ENCODE data around the gene TMC7. TPM values are rescaled to one million over a fixed set of nuclear protein-coding genes. Genes with fewer than 3 reads are reported as not detected.

The TMC7 gene
- total and polyA plus RNA-seq, 2 of the 8 experiments (the other 6 are each of a cell fraction or from before 2014, with no cell fraction given): 2.3 to 2.6 TPM

- Histone ChIP-seq H4K8ac (ENCODE audit: extremely low read depth, insufficient read depth, low read length) (no peak overlapping the region), H3K9me3 (ENCODE audit: insufficient read depth in 2 of 2, low read depth in 1 of 2, low read length in 1 of 2) (no peaks in the 10 kb centered on the region), H2AFZ (ENCODE audit: low read length) (no peak overlapping the region), H2BK15ac (ENCODE audit: low read length) (no peak overlapping the region), H4K91ac (replicated peaks; ENCODE audit: insufficient read length, low read length) (no peak overlapping the region), H2BK120ac (replicated peaks; ENCODE audit: low read depth, low read length) (no peak overlapping the region), H3K4me3 (ENCODE audit: extremely low read depth in 1 of 4, insufficient read depth in 2 of 4, low read depth in 3 of 4, low read length in 4 of 4) (no peak overlapping the region), H3K79me2 (ENCODE audit: control insufficient read depth in 1 of 2, insufficient read depth in 2 of 2, low read length in 2 of 2) (no peaks in the 10 kb centered on the region), H2BK5ac (ENCODE audit: low read depth, low read length) (no peak overlapping the region), H3K27ac (ENCODE audit: low read depth, low read length) (no peak overlapping the region), H3K23ac (ENCODE audit: insufficient read length) (no peak overlapping the region), H3K4me1 (replicated peaks in 1 of 4; ENCODE audit: control insufficient read depth in 3 of 4, insufficient read depth in 4 of 4, low read length in 3 of 4) (no peaks in the 10 kb centered on the region; a peak in 1 of 7 replicates), H2AK5ac (ENCODE audit: low read depth, low read length) (no peak overlapping the region), H3K14ac (ENCODE audit: insufficient read length) (no peak overlapping the region), H3K36me3 (ENCODE audit: control insufficient read depth in 2 of 4, insufficient read depth in 4 of 4, low read length in 3 of 4) (no peaks in the 10 kb centered on the region), H3K23me2 (ENCODE audit: low read depth, low read length) (no peaks in the 10 kb centered on the region; the same call in 1 of the 2 replicates), H3K79me1 (ENCODE audit: low read depth, low read length) (no peaks in the 10 kb centered on the region), H4K5ac (ENCODE audit: insufficient read length, low read depth, low read length) (no peak overlapping the region), H3K27me3 (replicated peaks in 1 of 4; ENCODE audit: control insufficient read depth in 3 of 4, extremely low read depth in 1 of 4, insufficient read depth in 3 of 4, low read length in 3 of 4) (peaks cover 0 to 10% (median 7%) of the 10 kb centered on the region in 4 experiments; a peak in 5 of 7 replicates), H3K18ac (ENCODE audit: extremely low read depth, low read length) (no peak overlapping the region), H3K4me2 (ENCODE audit: insufficient read depth in 1 of 2, low read depth in 2 of 2, low read length in 2 of 2) (no peak overlapping the region), H2BK20ac (ENCODE audit: low read length) (no peak overlapping the region), H3K4ac (replicated peaks; ENCODE audit: insufficient read length, low read depth, low read length) (no peak overlapping the region), H2BK12ac (ENCODE audit: low read depth, low read length) (no peak overlapping the region), H4K20me1 (replicated peaks in 1 of 2; ENCODE audit: control insufficient read depth in 1 of 2, insufficient read depth in 2 of 2, low read length in 2 of 2) (no peaks in the 10 kb centered on the region), H3K9ac (replicated peaks in 1 of 4; ENCODE audit: extremely low read depth in 1 of 4, low read depth in 3 of 4, low read length in 3 of 4) (no peak overlapping the region), H3K56ac (replicated peaks; ENCODE audit: insufficient read length, low read depth, low read length) (no peak overlapping the region)
- ChIA-PET CTCF (ENCODE audit: partially characterized antibody) (interaction anchor here (0.6 to 1.2 kb wide), 3 partner anchors 11 to 109 kb away, joined by 3 to 5 read pairs (median 4); no protein-coding TSS in a partner anchor), POLR2A (ENCODE audit: partially characterized antibody) (no interaction called here)
- 86% methylated on average over 3 of the region's 3 CpGs; no CpG with 5 or more reads in 1 of the 2 experiments for WGBS, 2 experiments (ENCODE audit: extremely low coverage in 1 of 2, insufficient coverage in 1 of 2, insufficient read length in 1 of 2, insufficient replicate concordance in 2 of 2, low coverage in 1 of 2, low lambda C conversion rate in 2 of 2, missing lambda C conversion rate in 1 of 2)
- FAIRE-seq: no peak
- TF ChIP-seq EZH2 (IDR thresholded peaks at IDR 0.05; ENCODE audit: low read depth, low read length, severe bottlenecking): no peak
- no peak for DNase-seq (ENCODE audit: low read depth in 1 of 2, low spot score in 2 of 2)
Observed at GRCh38 chr16:19089410-19089955, 105.7 kb downstream of the TMC7 start.

Data from H1 (cell line).